K562 (cell line): ENCODE results near the gene AURKB. TPM values are rescaled to one million over a fixed set of nuclear protein-coding genes. Genes with fewer than 3 reads are reported as not detected.

Source experiments
- ATAC-seq: fragments of 200-7000 bp; cut with Tn5 transposase; 3 replicates; pipeline ENCODE4 v1.9.1; 2020; ENCODE audit warnings: moderate library complexity
- BruUV-seq: library from RNA; stranded (reverse); fragments of 400-500 nt; replicated peaks from 2 replicates; lab custom pipeline; 2021; lab: Mats Ljungman, UMichigan
- CTCF ChIA-PET: fragments of 300-600 bp; formaldehyde crosslinking; extraction: SDS; loops from one replicate; lab custom pipeline; 2021; ENCODE audit warnings: low intra/inter-chr PET ratio; lab: Yijun Ruan, JAX
- POLR2A ChIA-PET: fragments of 300-600, 350-650 bp; sonication (Branson Sonifier 250); formaldehyde crosslinking; extraction: SDS; loops from one replicate; lab custom pipeline; 2021; ENCODE audit warnings: antibody characterized with exemption, inconsistent platforms; lab: Yijun Ruan, JAX
- DNase-seq, 4 experiments: peaks; one replicate each; pipeline versions ENCODE4 v3.0.0 to v3.0.0-alpha.2; 2011 to 2018; ENCODE audit warnings: low spot score in 3 of 4, mixed read lengths in 3 of 4; ENCODE audit errors: extremely low read depth in 1 of 4
- FAIRE-seq: peaks from 2 replicates; lab custom pipeline; 2011; peaks lifted over from hg19 to GRCh38; lab: Jason Lieb, UNC
- H2AFZ ChIP-seq: 2 replicates; pipeline ENCODE4 v1.6.0; 2011; ENCODE audit warnings: low read depth, low read length, control low read depth, inconsistent platforms
- H3K27ac ChIP-seq: fragments of 200-600 bp; 3 replicates; pipeline ENCODE4 v1.8.0; 2011; ENCODE audit warnings: low read depth, mild to moderate bottlenecking, control low read depth, inconsistent platforms, low read length, moderate library complexity, mixed read lengths; ENCODE audit errors: extremely low read depth
- H3K27me3 ChIP-seq, 2 experiments: fragments of 300-600 bp in 1 of 2; 2 replicates in 1 of 2; 3 replicates in 1 of 2; pipeline versions ENCODE4 v1.6.0 to v1.8.0; 2011; ENCODE audit warnings: inconsistent platforms in 2 of 2, low read length in 2 of 2, mild to moderate bottlenecking in 1 of 2, mixed read lengths in 1 of 2, moderate library complexity in 1 of 2; ENCODE audit not compliant: control insufficient read depth in 2 of 2, insufficient read depth in 2 of 2
- H3K36me3 ChIP-seq: fragments of 300-600 bp; 3 replicates; pipeline ENCODE4 v1.8.0; 2011; ENCODE audit warnings: mild to moderate bottlenecking, low read length, inconsistent platforms; ENCODE audit not compliant: control insufficient read depth, insufficient read depth
- H3K4me1 ChIP-seq, 2 experiments: fragments of 200-600 bp in 1 of 2; replicated peaks in 1 of 2; 2 replicates in 1 of 2; 3 replicates in 1 of 2; pipeline versions ENCODE4 v1.5.1 to v1.8.0; 2011; ENCODE audit warnings: inconsistent platforms in 2 of 2, low read length in 2 of 2, mild to moderate bottlenecking in 1 of 2, mixed read lengths in 1 of 2, moderate library complexity in 1 of 2; ENCODE audit not compliant: control insufficient read depth in 2 of 2, insufficient read depth in 2 of 2
- H3K4me2 ChIP-seq: 2 replicates; pipeline ENCODE4 v1.6.1; 2011; ENCODE audit warnings: low read length, control low read depth, inconsistent platforms, mixed read lengths; ENCODE audit not compliant: insufficient read depth
- H3K4me3 ChIP-seq: fragments of 200-600 bp; sonication (generic), shearing (Covaris generic); 2 replicates; pipeline ENCODE4 v1.5.1; 2016; ENCODE audit warnings: control low read depth, inconsistent platforms
- H3K79me2 ChIP-seq: fragments of 200-600 bp; 3 replicates; pipeline ENCODE4 v1.8.0; 2011; ENCODE audit warnings: low read length, inconsistent platforms; ENCODE audit not compliant: control insufficient read depth, insufficient read depth
- H3K9ac ChIP-seq, 2 experiments: 2 replicates each; pipeline versions ENCODE4 v1.6.0 to v1.6.1; 2011; ENCODE audit warnings: low read depth in 2 of 2, low read length in 2 of 2, control low read depth in 1 of 2, inconsistent platforms in 1 of 2, mild to moderate bottlenecking in 1 of 2, mixed read lengths in 1 of 2; ENCODE audit not compliant: insufficient read depth in 1 of 2
- H3K9me1 ChIP-seq: one replicate; pipeline ENCODE4 v1.6.0; 2011; ENCODE audit warnings: inconsistent platforms, mild to moderate bottlenecking, low read length, moderate library complexity; ENCODE audit not compliant: control insufficient read depth, insufficient read depth
- H3K9me3 ChIP-seq: replicated peaks from 2 replicates; pipeline ENCODE4 v1.5.1; 2011; ENCODE audit warnings: low read depth, low read length, inconsistent platforms; ENCODE audit not compliant: control insufficient read depth, insufficient read depth
- H4K20me1 ChIP-seq: replicated peaks from 2 replicates; pipeline ENCODE4 v1.6.1; 2011; ENCODE audit warnings: low read length, inconsistent platforms, mixed read lengths; ENCODE audit not compliant: control insufficient read depth, insufficient read depth
- CEBPB ChIP-seq: fragments of 450-650 bp; IDR thresholded peaks from 2 replicates; pipeline ENCODE4 v1.6.1; 2016; ENCODE audit warnings: missing genetic modification characterization, missing compliant biosample characterization
- CEBPG ChIP-seq, 3 experiments: fragments of 200-800 bp in 1 of 3; sonication (Bioruptor generic) in 1 of 3; sonication (generic) in 1 of 3; formaldehyde crosslinking in 1 of 3; IDR thresholded peaks in 2 of 3; conservative IDR thresholded peaks in 1 of 3; 2 replicates each; pipeline versions ENCODE4 v1.6.1 to v1.8.0; 2016 to 2022; ENCODE audit warnings: missing compliant biosample characterization in 2 of 3, missing genetic modification characterization in 2 of 3, mild to moderate bottlenecking in 1 of 3, missing genetic modification reagents in 1 of 3
- EHMT2 ChIP-seq: fragments of 450-650 bp; IDR thresholded peaks from 2 replicates; pipeline ENCODE4 v1.6.1; 2018; ENCODE audit warnings: antibody characterized with exemption
- FOXA3 ChIP-seq, 2 experiments: fragments of 450-650 bp in 1 of 2; sonication (generic) in 1 of 2; formaldehyde crosslinking; IDR thresholded peaks in 1 of 2; conservative IDR thresholded peaks in 1 of 2; 2 replicates each; pipeline versions ENCODE4 v1.4.0 to v1.8.0; 2020 to 2022; ENCODE audit warnings: mild to moderate bottlenecking in 2 of 2, missing genetic modification reagents in 1 of 2
- GATAD2B ChIP-seq: fragments of 450-650 bp; IDR thresholded peaks from 2 replicates; pipeline ENCODE4 v1.6.1; 2017; ENCODE audit warnings: mild to moderate bottlenecking, borderline replicate concordance
- KLF1 ChIP-seq: fragments of 450-650 bp; IDR thresholded peaks from 2 replicates; pipeline ENCODE4 v1.6.1; 2016; ENCODE audit warnings: missing genetic modification characterization, missing compliant biosample characterization
- KLF10 ChIP-seq: fragments of 250-450 bp; sonication (Bioruptor Pico); IDR thresholded peaks from 2 replicates; pipeline ENCODE4 v1.6.1; 2021; ENCODE audit warnings: matching md5 sums
- RBM39 ChIP-seq: fragments of 200-400 bp; formaldehyde crosslinking; optimal IDR thresholded peaks from 2 replicates; pipeline ENCODE3; 2018; ENCODE audit warnings: low read depth, low read length
- ZNF121 ChIP-seq: sonication (generic); formaldehyde crosslinking; conservative IDR thresholded peaks from 2 replicates; pipeline ENCODE4 v1.8.0; 2022; ENCODE audit warnings: missing genetic modification reagents
- ZNF232 ChIP-seq: sonication (generic); formaldehyde crosslinking; IDR thresholded peaks from 2 replicates; pipeline ENCODE4 v1.8.0; 2022; ENCODE audit warnings: mild to moderate bottlenecking, missing genetic modification reagents
- ZNF785 ChIP-seq: fragments of 250-450 bp; sonication (Bioruptor Pico); IDR thresholded peaks from 2 replicates; pipeline ENCODE4 v1.4.0; 2020; ENCODE audit warnings: mild to moderate bottlenecking
- WGBS: fragments of 100-300 bp; shearing (Covaris generic); methylation state at CpG from one replicate; pipeline ENCODE4 v1.1.6; 2016; ENCODE audit warnings: low coverage, mixed read lengths; ENCODE audit not compliant: insufficient coverage; ENCODE audit errors: missing lambda C conversion rate; 5-methylcytosine and 5-hydroxymethylcytosine counted together
- in situ Hi-C: fragments of 300-500 bp; cut with MboI; formaldehyde crosslinking; loops from 4 replicates; pipeline ENCODE4 v1.15.0; 2018; ENCODE audit warnings: inconsistent platforms, mixed read lengths
- intact Hi-C: fragments of 100-400 bp; cut with micrococcal nuclease; formaldehyde crosslinking; loops from 2 replicates; pipeline ENCODE4 v1.14.2; 2022
- polyA plus RNA-seq, 8 experiments: library from polyadenylated mRNA; depleted of rRNA in 4 of 8; stranded (reverse) in 5 of 8; unstranded in 3 of 8; fragments of >200 nt; fragmentation: Nextera tagmentation in 2 of 8; fragmentation: Illumina TruSeq in 1 of 8; extraction: Ambion mirVana in 2 of 8; extraction: Trizol in 1 of 8; gene quantifications; 2 replicates each; pipeline versions ENCODE4 v1.2.1 to v1.2.3, GENCODE V29; 2011 to 2014; ENCODE audit warnings: inconsistent platforms in 1 of 8, missing spikeins in 1 of 8
- total RNA-seq, 7 experiments: library from RNA; depleted of rRNA in 6 of 7; stranded (reverse); fragments of >200 nt in 6 of 7; fragmentation: Illumina TruSeq in 2 of 7; extraction: Trizol in 2 of 7; gene quantifications; 2 replicates each; pipeline versions ENCODE4 v1.2.1 to v1.2.3, GENCODE V29; 2011 to 2021; ENCODE audit warnings: low replicate concordance in 1 of 7
- TF ChIP-seq, protein P1 (sequence below): sonication (generic); formaldehyde crosslinking; IDR thresholded peaks from 2 replicates; pipeline ENCODE4 v1.8.0; 2023; ENCODE audit warnings: missing genetic modification reagents, mild to moderate bottlenecking, borderline replicate concordance
- TF ChIP-seq, protein P2 (sequence below), 2 experiments: fragments of 450-650 bp in 1 of 2; sonication (generic) in 1 of 2; formaldehyde crosslinking in 1 of 2; IDR thresholded peaks in 1 of 2; conservative IDR thresholded peaks in 1 of 2; 2 replicates each; pipeline versions ENCODE4 v1.6.1 to v1.8.1; 2016 to 2023; ENCODE audit warnings: mild to moderate bottlenecking in 2 of 2, moderate library complexity in 2 of 2, inconsistent platforms in 1 of 2, missing genetic modification reagents in 1 of 2

The AURKB gene
- total and polyA plus RNA-seq, 9 of the 15 experiments (the other 6 are each of a cell fraction or from before 2014, with no cell fraction given) = 27.2 to 114 (median 74.8) TPM

DNA sequence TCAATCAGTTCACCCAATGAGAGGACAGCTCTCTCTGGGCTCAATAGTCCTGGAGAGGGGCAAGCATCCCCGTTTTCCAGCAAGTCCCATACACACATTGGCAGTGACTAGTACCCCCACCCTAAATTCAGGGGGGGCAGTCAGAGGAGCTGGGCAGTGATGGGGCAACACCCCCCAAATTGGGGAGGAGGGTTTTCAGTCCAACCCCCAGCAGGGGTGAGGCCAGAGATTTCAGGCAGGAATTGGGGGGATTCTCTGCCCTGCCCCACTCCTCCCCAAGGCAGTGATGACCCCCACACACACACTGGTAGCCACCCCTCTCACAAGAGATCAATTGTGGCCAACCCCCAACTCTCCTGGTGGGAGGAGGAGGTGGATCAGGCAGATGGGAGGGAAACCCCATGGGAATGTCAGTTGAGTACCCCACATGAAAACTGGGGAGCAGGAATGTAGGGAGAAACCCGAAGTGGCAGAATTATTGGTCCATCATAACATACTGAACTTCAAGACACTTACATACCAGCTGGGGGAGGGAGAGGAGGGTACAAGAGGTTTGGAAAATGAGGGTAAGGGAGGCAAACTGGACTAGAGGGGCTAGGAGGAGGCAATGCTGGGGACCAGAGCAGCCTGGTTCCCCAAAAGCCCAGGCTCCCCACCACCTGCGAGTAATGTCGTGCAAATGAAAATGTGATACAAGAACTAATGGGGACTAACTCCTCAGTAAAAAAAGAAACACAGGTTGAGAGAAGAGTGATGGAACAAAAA, 50.7 kb downstream of the AURKB start:
- TSS peak; percentile 8 for BruUV-seq
- Histone ChIP-seq H3K4me1 (peaks cover 42 to 66% of the 10 kb centered on the region in 2 experiments), H3K9me1 (peaks cover 5% of the 10 kb centered on the region), H3K27me3 (no peaks in the 10 kb centered on the region), H3K4me2 (peak overlapping the region; percentile 21; the same call in 1 of the 2 replicates), H3K27ac (no peak overlapping the region), H3K36me3 (peaks cover 29% of the 10 kb centered on the region; the same call in 2 of the 3 replicates), H3K4me3 (no peak overlapping the region), H3K9me3 (no peaks in the 10 kb centered on the region), H4K20me1 (0 out of 2 replicates have a peak, but pooled peaks cover 12% of the 10 kb centered on the region), H3K9ac (no peak overlapping the region), H2AFZ (no peak overlapping the region), H3K79me2 (peaks cover 45% of the 10 kb centered on the region)
- CTCF ChIA-PET = interaction anchor here (0.6 kb wide), 1 partner anchor 26 kb away, joined by 4 read pairs; no protein-coding TSS in a partner anchor
- 72% methylated on average over 3 of the region's 4 CpGs for whole genome bisulfite sequencing
- POLR2A ChIA-PET = interaction anchor here (1.3 to 8.6 kb wide), 2 partner anchors 12 to 39 kb away, joined by 4 to 105 read pairs; no protein-coding TSS in a partner anchor
- DNase-seq = no peak
- in situ Hi-C loops = no loop called here
- no peak for ATAC-seq
- no peak for FAIRE-seq
- intact Hi-C loops = no loop called here
- TF ChIP-seq KLF1 = no peak
- TF ChIP-seq FOXA3 (CRISPR knock-in tag; conservative IDR thresholded peaks at IDR 0.05 in 1 of 2, IDR thresholded peaks at IDR 0.05 in 1 of 2) = no peak
- TF ChIP-seq CEBPB = no peak
- no peak for TF ChIP-seq ZNF232 (CRISPR knock-in tag)
- TF ChIP-seq, protein P1, sequence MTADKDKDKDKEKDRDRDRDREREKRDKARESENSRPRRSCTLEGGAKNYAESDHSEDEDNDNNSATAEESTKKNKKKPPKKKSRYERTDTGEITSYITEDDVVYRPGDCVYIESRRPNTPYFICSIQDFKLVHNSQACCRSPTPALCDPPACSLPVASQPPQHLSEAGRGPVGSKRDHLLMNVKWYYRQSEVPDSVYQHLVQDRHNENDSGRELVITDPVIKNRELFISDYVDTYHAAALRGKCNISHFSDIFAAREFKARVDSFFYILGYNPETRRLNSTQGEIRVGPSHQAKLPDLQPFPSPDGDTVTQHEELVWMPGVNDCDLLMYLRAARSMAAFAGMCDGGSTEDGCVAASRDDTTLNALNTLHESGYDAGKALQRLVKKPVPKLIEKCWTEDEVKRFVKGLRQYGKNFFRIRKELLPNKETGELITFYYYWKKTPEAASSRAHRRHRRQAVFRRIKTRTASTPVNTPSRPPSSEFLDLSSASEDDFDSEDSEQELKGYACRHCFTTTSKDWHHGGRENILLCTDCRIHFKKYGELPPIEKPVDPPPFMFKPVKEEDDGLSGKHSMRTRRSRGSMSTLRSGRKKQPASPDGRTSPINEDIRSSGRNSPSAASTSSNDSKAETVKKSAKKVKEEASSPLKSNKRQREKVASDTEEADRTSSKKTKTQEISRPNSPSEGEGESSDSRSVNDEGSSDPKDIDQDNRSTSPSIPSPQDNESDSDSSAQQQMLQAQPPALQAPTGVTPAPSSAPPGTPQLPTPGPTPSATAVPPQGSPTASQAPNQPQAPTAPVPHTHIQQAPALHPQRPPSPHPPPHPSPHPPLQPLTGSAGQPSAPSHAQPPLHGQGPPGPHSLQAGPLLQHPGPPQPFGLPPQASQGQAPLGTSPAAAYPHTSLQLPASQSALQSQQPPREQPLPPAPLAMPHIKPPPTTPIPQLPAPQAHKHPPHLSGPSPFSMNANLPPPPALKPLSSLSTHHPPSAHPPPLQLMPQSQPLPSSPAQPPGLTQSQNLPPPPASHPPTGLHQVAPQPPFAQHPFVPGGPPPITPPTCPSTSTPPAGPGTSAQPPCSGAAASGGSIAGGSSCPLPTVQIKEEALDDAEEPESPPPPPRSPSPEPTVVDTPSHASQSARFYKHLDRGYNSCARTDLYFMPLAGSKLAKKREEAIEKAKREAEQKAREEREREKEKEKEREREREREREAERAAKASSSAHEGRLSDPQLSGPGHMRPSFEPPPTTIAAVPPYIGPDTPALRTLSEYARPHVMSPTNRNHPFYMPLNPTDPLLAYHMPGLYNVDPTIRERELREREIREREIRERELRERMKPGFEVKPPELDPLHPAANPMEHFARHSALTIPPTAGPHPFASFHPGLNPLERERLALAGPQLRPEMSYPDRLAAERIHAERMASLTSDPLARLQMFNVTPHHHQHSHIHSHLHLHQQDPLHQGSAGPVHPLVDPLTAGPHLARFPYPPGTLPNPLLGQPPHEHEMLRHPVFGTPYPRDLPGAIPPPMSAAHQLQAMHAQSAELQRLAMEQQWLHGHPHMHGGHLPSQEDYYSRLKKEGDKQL = no peak
- TF ChIP-seq ZNF785 = no peak
- TF ChIP-seq RBM39 = no peak
- TF ChIP-seq EHMT2 = no peak
- no peak for TF ChIP-seq CEBPG (CRISPR knock-in tag; IDR thresholded peaks at IDR 0.05)
- TF ChIP-seq CEBPG (tag; conservative IDR thresholded peaks at IDR 0.05 in 1 of 2, IDR thresholded peaks at IDR 0.05 in 1 of 2) = no peak
- no peak for TF ChIP-seq ZNF121
- no peak for TF ChIP-seq GATAD2B
- TF ChIP-seq KLF10 (CRISPR knock-in tag) = no peak
- TF ChIP-seq, protein P2, sequence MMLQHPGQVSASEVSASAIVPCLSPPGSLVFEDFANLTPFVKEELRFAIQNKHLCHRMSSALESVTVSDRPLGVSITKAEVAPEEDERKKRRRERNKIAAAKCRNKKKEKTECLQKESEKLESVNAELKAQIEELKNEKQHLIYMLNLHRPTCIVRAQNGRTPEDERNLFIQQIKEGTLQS (IDR thresholded peaks at IDR 0.05) = no peak
- TF ChIP-seq, protein P2 (CRISPR knock-in tag; conservative IDR thresholded peaks at IDR 0.05) = no peak
